ENCODE results near the gene ZDHHC11B.

Gene ZDHHC11B

DNA sequence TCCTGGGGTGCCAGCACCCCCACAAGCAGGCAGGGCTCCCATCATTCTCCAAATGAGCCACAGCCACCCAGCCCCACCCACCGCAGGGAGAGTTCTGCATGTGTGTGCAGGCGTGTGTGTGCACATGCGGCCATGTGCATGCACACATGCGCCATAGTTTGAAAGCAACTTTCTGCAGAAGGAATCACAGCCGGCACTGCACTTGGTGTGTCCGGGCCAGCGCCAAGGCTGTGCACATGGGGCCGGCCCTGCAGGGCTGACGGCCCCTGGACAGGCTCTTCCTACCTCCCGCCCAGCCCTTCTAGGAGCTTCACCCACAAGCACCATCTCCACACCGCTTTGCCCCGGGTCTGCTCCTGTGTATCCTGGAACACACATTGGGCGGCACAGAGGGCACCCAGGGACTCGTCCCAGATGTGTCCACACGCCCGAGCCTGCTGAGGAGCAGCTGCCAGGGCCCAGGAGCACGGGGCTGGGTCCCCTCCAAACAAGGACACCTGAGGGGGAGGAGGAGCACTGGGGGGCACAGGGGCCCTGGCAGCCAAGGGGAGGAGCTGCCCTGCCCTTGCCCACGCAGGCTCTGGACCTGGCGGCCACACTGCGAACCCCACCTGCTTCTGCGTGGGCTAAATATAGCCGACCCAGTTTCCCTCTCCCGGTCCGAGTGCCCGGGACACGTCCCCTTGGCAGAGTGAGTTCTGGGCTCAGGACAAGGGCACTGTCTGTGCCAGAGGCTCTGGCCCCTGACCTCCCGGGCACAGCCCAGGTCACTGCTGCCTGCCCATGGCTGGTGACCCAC is 110.5 kb downstream of the ZDHHC11B start:
- DNase-seq (ENCODE audit: low read depth in 2 of 2), result no peak

DNA sequence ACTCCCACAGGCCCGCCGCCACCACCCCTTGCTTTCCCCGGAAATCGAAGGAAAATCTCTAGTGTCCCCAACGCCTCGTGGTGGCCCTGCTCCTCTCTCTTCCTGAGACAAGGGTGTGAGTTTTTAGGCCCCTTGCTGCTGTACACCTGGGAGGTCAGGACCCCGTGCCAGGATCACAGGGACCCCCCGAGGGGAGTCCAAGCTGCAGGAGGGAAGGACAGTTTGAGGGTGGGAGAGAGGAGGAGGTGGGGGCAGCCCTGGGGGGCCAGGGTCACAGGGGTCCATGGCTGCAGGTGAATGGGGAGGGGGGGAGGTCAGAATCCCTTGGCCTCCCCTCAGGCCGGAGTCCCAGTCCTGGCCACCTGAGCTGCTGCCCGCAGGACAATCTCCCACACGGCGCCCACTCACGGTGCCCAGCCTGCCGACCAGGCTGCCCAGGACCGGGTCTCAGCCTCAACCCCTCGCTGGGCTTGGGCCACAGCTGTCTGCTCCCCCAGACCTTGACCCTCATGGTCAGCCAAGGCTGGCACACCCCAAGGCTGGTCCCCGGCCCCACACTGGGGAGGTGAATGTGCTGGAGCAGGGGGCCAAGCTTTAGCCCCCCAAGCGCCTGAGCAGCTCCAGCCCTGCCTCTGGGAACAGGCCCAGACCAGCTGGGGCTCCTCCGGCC is 111.2 kb downstream of the ZDHHC11B start:
- no peak for DNase-seq (ENCODE audit: low read depth in 2 of 2)

- DNase-seq (ENCODE audit: low read depth in 2 of 2), result peak; percentile 25 to 30
Measured at GRCh38 chr5:672329-673160, 112.0 kb downstream of the ZDHHC11B start.

DNA sequence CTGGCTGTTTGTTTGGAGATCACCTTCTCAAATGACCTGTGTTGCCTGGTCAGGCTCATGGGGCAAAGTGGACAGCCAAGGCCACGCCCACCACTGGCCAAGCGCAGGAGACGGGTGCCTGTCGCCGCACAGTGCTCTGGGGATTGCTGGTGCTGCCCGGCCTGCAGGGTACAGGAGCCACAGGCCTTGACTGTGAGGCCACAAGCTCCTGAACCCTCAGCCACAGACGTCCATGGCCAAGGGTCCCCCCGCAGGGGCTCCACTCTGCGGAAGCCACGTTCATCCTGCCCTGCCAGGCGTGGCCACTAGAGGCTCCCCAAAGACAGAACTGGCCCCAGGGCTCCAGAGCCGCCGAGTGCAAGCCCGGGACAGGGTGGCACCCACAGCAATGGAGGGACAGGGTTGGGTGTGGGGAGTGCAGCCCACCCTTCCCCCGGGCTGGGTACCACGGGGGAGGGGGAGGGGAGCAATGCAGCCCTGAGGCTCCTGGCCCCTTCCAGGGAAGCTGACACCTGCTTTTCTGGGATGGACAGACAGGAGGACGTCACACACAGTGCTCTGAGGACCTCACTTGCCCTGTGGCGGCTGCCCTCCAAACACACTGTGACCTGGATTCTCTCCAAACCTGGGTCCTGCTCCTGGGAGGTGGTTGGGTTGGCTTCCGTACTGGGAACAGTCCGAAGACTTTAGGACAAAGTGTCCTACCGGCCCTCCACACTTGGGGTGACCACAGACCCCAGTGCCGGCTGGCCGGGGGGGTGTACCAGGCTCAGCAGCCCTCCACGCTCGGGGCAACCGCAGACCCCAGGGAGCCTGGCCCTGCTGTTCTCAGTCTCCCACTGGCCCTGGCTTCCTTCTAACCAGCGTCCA is 112.8 kb downstream of the ZDHHC11B start:
- peak; percentile 52 to 59 for DNase-seq (ENCODE audit: low read depth in 2 of 2)

- DNase-seq (ENCODE audit: low read depth in 2 of 2), result no peak
Measured at GRCh38 chr5:670396-671270, 113.9 kb downstream of the ZDHHC11B start.

- no peak for DNase-seq (ENCODE audit: low read depth in 2 of 2)
Measured at GRCh38 chr5:669842-670395, 114.6 kb downstream of the ZDHHC11B start.

DNA sequence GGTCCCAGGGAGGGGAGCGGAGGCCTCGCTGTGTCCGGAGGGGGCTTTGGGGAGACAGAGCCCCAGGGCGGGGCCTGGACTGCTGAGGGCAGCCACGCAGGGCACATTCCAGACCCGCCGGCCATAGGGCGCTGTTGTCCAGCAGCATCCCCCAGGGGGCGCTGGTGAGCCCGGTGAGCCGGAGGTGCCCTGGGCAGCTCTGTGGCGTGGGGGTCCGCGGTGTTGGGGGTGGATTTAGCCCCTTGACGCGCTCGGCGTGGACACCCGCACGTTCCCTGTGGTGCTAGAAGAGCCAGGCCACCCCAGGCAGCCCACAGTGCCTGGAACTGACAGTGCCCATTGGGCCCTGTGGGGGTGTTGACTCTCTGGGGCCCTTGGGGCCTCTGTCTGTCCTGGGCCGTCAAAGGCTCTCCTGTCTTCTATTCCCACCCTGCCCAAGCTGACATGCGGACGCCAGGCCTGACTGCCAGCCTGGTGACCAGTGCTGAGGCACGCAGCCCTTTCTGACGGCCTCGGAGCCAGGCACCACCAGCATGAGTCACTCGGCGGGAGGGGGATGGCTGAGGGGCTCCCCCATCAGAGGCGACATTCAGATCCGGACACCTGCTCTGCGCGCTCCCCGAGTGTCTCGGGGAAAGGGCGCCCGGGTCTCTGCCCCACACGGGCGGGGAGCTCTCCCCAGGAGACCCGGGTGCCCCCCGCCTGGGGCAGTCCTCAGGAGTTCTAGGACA is 115.3 kb downstream of the ZDHHC11B start:
- DNase-seq (ENCODE audit: low read depth in 2 of 2), result peak in 1 of 2 donors; percentile 42

GRCh38 chr5:668283-668995 is 116.1 kb downstream of the ZDHHC11B start:
- DNase-seq (ENCODE audit: low read depth in 2 of 2), result no peak

GRCh38 chr5:666816-667498 is 117.6 kb downstream of the ZDHHC11B start:
- DNase-seq (ENCODE audit: low read depth in 2 of 2), result no peak

DNA sequence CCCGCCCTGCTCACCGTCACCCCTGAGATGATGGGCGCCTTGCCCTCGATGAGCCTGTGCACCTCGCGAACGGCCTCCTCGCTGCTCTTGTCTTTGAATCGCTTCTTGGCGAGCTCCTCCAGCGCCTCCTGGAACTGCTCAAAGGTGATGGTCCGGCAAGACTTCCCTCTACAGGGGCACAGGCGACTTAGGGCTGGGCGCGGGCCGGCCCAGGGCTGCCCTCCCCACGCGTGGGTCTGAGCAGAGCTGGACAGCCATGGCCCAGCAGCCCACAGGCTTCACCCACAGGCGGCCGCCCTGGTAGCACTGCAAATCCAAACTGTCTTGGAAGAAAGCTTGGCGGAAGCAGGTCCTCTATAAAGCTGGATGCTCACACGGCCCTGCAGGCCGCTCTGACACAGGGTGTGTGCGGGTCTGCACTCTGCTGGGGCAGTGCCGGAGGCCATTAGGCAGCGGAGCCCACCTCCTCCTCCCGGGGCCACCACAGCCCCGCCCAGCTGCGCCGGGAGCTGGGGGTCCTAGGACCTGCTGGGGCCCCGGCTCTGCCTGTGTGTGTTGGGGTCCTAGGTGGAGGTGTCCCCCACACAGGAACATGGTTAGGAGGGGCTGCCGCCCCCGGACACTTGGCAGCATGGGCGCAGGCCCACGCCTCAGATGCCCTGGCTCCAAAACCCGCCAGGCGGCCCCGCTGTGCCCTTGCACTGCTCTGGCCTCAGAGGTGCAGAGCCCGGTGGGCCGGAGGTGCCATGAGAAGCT is 118.4 kb downstream of the ZDHHC11B start:
- DNase-seq (ENCODE audit: low read depth in 2 of 2), result no peak

GRCh38 chr5:665541-665955 is 119.0 kb downstream of the ZDHHC11B start:
- no peak for DNase-seq (ENCODE audit: low read depth in 2 of 2)

DNA sequence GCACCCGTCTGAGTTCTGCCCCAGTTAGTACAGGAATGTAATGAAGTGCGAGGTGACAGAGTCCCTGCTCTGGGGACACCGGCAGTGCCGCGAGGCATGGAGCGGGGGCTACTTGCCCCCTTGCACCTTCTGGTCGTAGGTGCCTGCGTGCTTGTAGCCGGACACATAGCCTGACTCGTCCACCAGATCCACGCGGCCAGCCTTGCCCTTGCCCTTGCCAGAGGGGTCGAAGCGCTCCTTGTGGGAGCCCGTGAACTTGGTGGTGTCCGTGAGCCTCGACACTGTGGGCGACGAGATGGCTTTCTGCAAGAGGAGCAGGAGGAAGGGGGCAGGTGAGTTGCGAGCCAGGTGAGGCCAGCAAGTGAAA is 119.6 kb downstream of the ZDHHC11B start:
- no peak for DNase-seq (ENCODE audit: low read depth in 2 of 2)

GRCh38 chr5:664343-664993 is 120.1 kb downstream of the ZDHHC11B start:
- DNase-seq (ENCODE audit: low read depth in 2 of 2), result no peak

DNA sequence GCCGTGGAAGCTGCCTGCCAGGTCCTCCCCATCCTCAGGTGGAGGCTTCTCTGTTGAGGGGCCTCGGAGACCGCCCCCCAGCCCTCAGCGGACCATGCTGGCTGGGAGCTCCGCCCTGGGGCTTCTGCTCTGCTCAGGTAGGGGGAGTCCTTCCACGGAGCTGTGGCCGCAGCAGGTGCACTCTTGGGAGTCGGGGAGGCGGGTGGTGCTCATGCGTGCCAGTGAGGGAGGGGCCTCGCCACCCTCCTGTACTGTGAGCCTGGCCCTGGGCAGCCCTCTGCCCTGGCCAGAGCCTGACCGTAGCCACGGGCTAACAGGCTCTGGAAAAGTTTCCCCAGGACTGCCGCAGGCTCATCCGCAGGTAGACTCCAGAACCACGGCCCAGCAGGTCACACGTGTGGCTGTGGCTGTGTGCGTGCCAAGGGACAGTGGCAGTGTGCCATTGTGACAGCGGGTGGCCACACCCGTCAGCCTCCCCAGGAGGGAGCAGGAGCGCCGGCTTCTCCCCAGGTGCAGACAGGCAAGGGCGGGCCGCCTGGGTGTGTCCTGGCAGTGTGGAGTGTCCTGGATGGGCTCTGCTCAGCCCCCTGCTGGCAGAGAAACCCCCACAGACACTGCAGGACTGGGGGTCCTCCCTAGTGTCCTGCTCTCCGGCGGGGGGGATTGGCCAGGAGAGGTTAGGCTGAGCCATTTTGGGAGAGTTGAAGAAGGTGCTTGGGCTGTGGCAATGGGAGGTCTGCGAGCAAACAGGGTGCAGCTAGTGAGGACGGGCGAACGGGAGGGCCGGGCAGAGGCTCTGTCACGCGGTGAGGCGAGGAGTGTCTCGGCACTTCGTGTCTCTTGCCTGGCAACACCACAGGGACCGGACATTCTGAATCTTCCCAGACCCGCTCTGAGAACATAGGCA is 120.8 kb downstream of the ZDHHC11B start:
- DNase-seq (ENCODE audit: low read depth in 2 of 2), result no peak

GRCh38 chr5:662751-663435 is 121.6 kb downstream of the ZDHHC11B start:
- no peak for DNase-seq (ENCODE audit: low read depth in 2 of 2)

Data from stimulated activated CD4-positive, alpha-beta T cell treated with anti-CD3 and anti-CD28 coated beads, Interleukin-1b, Interleukin-23, amount 100 ng/mL, for 4 hours (primary cell).